ENCODE results near the gene SLC38A4.

SLC38A4 gene

DNA sequence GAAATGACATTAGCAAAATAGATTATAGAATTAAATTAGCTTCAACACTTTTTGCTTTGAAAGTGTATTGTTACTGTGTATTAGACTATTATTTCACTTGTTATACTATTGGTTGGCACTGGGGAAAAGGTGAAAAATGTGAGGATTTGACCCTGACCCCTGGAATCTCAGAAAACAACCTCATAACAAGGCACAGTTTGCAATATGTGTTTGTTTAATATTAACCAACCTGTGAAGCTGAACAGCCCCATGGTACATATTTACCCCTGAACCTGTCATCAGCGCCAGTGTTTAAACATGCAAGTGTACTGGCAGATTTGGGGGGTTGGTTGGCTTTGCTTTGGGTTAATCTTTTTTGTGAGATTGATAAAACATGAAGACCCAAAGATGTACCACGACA lies 11.7 kb downstream of the SLC38A4 start:
- no peak overlapping the region for H3K4me3 ChIP-seq (ENCODE audit: extremely low read depth, insufficient read depth, low read length, poor library complexity, severe bottlenecking)
- H3K36me3 ChIP-seq (ENCODE audit: control insufficient read depth, insufficient read depth, low read length) = no peaks in the 10 kb centered on the region
- H3K27ac ChIP-seq (ENCODE audit: low read depth, low read length, severe bottlenecking) = no peak overlapping the region
- no peaks in the 10 kb centered on the region for H3K9me3 ChIP-seq (ENCODE audit: control insufficient read depth, low read length)
- no peaks in the 10 kb centered on the region for H3K4me1 ChIP-seq (ENCODE audit: control insufficient read depth, insufficient read depth, low read length, poor library complexity, severe bottlenecking)
- 67 to 100% methylated on average over 1 of the region's 2 CpGs for WGBS, 2 experiments (ENCODE audit: insufficient coverage in 2 of 2)

DNA sequence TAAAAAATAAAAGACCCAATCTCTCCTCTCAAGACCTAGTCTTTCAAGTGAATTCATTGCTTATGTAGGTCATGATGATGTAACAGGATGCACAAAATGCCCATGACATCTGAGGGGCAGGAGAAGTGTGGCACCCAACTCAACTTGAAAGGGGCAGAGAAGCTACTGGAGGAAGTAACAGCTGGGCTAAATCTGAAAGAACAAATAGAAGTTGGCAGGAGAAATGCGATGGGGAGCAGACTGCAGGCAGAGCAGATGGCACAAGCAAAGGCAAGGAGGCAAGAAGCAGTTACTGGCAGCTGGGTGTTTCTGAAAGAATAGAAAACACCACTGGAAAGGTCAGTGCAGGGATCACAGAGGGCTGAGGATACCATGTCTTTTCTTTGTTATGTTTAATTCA lies 14.6 kb downstream of the SLC38A4 start:
- 75 to 95% methylated on average over 1 of the region's 1 CpG for WGBS, 2 experiments (ENCODE audit: insufficient coverage in 2 of 2)
- H3K9me3 ChIP-seq (ENCODE audit: control insufficient read depth, low read length) = no peaks in the 10 kb centered on the region
- no peaks in the 10 kb centered on the region for H3K36me3 ChIP-seq (ENCODE audit: control insufficient read depth, insufficient read depth, low read length)

DNA sequence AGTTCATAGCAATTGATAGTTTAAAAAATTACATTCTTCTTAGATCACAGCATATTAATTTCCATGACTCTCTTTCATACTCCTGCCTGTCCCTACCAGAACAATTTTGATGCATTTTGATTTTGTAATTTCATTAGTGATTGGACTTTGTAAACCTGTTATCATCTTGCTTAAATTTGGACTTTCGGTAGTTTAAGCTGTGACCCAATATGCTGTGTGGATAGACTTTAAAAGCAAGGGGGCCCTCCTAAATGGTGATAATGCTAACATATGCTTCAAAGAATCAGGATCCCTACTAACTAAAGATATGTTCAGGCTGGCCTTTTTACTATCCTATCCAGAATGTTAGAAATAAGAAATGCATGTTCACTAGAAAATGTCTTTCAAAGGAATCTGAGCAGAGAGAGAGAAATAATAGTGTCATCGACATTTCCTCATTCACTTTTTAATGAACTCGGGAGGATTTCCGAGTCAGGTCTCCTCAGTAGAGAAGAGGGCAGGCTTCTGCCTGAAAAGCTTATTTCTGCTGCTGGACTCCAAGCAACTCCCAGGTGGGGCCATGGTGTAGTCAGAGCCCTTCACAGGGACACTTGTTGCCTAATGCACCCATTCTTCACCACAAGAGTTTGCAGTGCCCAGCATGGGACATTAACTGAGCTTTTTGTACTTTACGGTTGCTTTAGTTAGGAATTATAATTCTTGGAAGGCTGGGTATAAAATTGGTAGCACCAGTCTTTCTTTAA lies 16.7 kb downstream of the SLC38A4 start:
- no peak overlapping the region for H3K27ac ChIP-seq (ENCODE audit: low read depth, low read length, severe bottlenecking)
- no peaks in the 10 kb centered on the region for H3K9me3 ChIP-seq (ENCODE audit: control insufficient read depth, low read length)
- 57 to 83% methylated on average over 1 of the region's 5 CpGs for WGBS, 2 experiments (ENCODE audit: insufficient coverage in 2 of 2)
- H3K36me3 ChIP-seq (ENCODE audit: control insufficient read depth, insufficient read depth, low read length) = no peaks in the 10 kb centered on the region
- H3K4me3 ChIP-seq (ENCODE audit: extremely low read depth, insufficient read depth, low read length, poor library complexity, severe bottlenecking) = no peak overlapping the region
- no peaks in the 10 kb centered on the region for H3K4me1 ChIP-seq (ENCODE audit: control insufficient read depth, insufficient read depth, low read length, poor library complexity, severe bottlenecking)

More for the DNA sequence above, 14.6 kb downstream of the SLC38A4 start:
- Histone ChIP-seq H3K4me1 (ENCODE audit: control insufficient read depth, insufficient read depth, low read length, poor library complexity, severe bottlenecking) (no peaks in the 10 kb centered on the region), H3K4me3 (ENCODE audit: extremely low read depth, insufficient read depth, low read length, poor library complexity, severe bottlenecking) (no peak overlapping the region), H3K27ac (ENCODE audit: low read depth, low read length, severe bottlenecking) (no peak overlapping the region)

GRCh38 chr12:46808317-46808716 lies 17.5 kb downstream of the SLC38A4 start:
- no CpG with 5 or more reads among the region's 2 CpGs for WGBS, 2 experiments (ENCODE audit: insufficient coverage in 2 of 2)
- H3K27ac ChIP-seq (ENCODE audit: low read depth, low read length, severe bottlenecking) = no peak overlapping the region
- H3K4me3 ChIP-seq (ENCODE audit: extremely low read depth, insufficient read depth, low read length, poor library complexity, severe bottlenecking) = no peak overlapping the region
- no peaks in the 10 kb centered on the region for H3K4me1 ChIP-seq (ENCODE audit: control insufficient read depth, insufficient read depth, low read length, poor library complexity, severe bottlenecking)
- no peaks in the 10 kb centered on the region for H3K9me3 ChIP-seq (ENCODE audit: control insufficient read depth, low read length)
- no peaks in the 10 kb centered on the region for H3K36me3 ChIP-seq (ENCODE audit: control insufficient read depth, insufficient read depth, low read length)

GRCh38 chr12:46804054-46804453 lies 21.7 kb downstream of the SLC38A4 start:
- Histone ChIP-seq H3K4me1 (ENCODE audit: control insufficient read depth, insufficient read depth, low read length, poor library complexity, severe bottlenecking) (no peaks in the 10 kb centered on the region), H3K4me3 (ENCODE audit: extremely low read depth, insufficient read depth, low read length, poor library complexity, severe bottlenecking) (no peak overlapping the region), H3K36me3 (ENCODE audit: control insufficient read depth, insufficient read depth, low read length) (no peaks in the 10 kb centered on the region), H3K9me3 (ENCODE audit: control insufficient read depth, low read length) (no peaks in the 10 kb centered on the region), H3K27ac (ENCODE audit: low read depth, low read length, severe bottlenecking) (no peak overlapping the region)
- WGBS, 2 experiments (ENCODE audit: insufficient coverage in 2 of 2) = no CpG with 5 or more reads among the region's 3 CpGs

DNA sequence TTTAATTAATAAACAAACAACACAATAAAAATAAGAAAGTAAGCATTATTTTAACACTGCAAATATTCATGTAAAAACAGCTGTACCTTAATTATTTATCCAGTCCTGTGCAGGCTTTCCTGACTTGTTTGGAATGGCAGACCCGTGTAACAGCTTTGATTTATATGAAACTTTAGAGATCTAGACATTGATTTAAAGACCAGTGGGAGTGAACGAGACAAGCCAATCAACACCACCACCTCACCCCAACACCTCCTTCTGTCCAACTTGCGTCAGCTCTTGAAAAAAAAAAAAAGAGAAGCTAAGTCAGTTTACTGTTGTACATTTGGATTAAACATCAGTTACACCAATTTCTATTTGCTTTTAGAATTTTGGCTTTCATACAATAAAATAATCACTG lies 22.3 kb downstream of the SLC38A4 start:
- Histone ChIP-seq H3K4me3 (ENCODE audit: extremely low read depth, insufficient read depth, low read length, poor library complexity, severe bottlenecking) (no peak overlapping the region), H3K36me3 (ENCODE audit: control insufficient read depth, insufficient read depth, low read length) (no peaks in the 10 kb centered on the region), H3K27ac (ENCODE audit: low read depth, low read length, severe bottlenecking) (no peak overlapping the region), H3K9me3 (ENCODE audit: control insufficient read depth, low read length) (no peaks in the 10 kb centered on the region), H3K4me1 (ENCODE audit: control insufficient read depth, insufficient read depth, low read length, poor library complexity, severe bottlenecking) (no peaks in the 10 kb centered on the region)
- WGBS, 2 experiments (ENCODE audit: insufficient coverage in 2 of 2) = no CpG with 5 or more reads among the region's 3 CpGs

DNA sequence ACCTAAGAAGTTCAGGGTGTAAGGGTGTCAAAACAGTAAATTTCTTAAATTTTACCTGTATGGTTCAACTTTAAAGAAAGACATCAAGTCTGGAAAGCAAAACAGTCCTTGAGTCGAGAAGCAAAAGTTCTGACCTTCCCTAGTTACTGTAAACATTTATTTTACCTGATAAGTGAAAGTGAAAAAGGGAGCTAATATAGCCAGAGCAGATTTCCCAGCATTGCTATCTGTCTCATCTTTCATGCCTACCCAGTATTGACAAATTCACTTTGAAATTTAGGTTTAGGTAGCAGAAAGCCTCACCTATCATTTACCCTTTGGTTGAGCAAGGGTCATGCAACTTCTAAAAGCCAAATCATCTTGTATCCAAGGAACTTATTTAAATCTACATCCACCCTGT lies 24.5 kb downstream of the SLC38A4 start:
- no peak overlapping the region for H3K4me3 ChIP-seq (ENCODE audit: extremely low read depth, insufficient read depth, low read length, poor library complexity, severe bottlenecking)
- WGBS, 2 experiments (ENCODE audit: insufficient coverage in 2 of 2) = no CpG with 5 or more reads among the region's 1 CpG
- H3K4me1 ChIP-seq (ENCODE audit: control insufficient read depth, insufficient read depth, low read length, poor library complexity, severe bottlenecking) = no peaks in the 10 kb centered on the region
- H3K9me3 ChIP-seq (ENCODE audit: control insufficient read depth, low read length) = no peaks in the 10 kb centered on the region
- H3K27ac ChIP-seq (ENCODE audit: low read depth, low read length, severe bottlenecking) = no peak overlapping the region
- no peaks in the 10 kb centered on the region for H3K36me3 ChIP-seq (ENCODE audit: control insufficient read depth, insufficient read depth, low read length)

DNA sequence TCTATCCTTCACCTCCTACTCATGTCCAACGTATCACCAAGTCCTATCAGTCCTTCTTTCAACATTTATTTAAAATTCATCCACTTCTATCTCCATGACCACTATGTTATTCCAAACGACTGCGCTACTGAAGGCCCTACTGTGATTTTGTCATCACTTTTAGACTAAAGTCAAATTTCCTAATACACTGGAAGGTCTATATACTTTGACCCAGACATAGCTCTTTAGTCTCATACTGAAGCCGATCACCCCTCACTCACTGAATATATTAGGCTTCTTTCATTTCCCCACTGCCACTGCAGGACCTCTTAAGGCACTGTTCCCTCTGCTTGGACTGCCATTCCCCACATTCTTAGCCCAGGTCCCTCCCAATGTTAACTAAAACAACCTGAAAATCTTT lies 25.6 kb downstream of the SLC38A4 start:
- Histone ChIP-seq H3K4me1 (ENCODE audit: control insufficient read depth, insufficient read depth, low read length, poor library complexity, severe bottlenecking) (no peaks in the 10 kb centered on the region), H3K36me3 (ENCODE audit: control insufficient read depth, insufficient read depth, low read length) (no peaks in the 10 kb centered on the region), H3K27ac (ENCODE audit: low read depth, low read length, severe bottlenecking) (no peak overlapping the region), H3K4me3 (ENCODE audit: extremely low read depth, insufficient read depth, low read length, poor library complexity, severe bottlenecking) (no peak overlapping the region), H3K9me3 (ENCODE audit: control insufficient read depth, low read length) (no peaks in the 10 kb centered on the region)
- WGBS, 2 experiments (ENCODE audit: insufficient coverage in 2 of 2) = 82 to 87% methylated on average over 4 of the region's 4 CpGs

GRCh38 chr12:46798648-46799047 lies 27.1 kb downstream of the SLC38A4 start:
- no CpG with 5 or more reads among the region's 2 CpGs for WGBS, 2 experiments (ENCODE audit: insufficient coverage in 2 of 2)
- Histone ChIP-seq H3K4me1 (ENCODE audit: control insufficient read depth, insufficient read depth, low read length, poor library complexity, severe bottlenecking) (no peaks in the 10 kb centered on the region), H3K36me3 (ENCODE audit: control insufficient read depth, insufficient read depth, low read length) (no peaks in the 10 kb centered on the region), H3K27ac (ENCODE audit: low read depth, low read length, severe bottlenecking) (no peak overlapping the region), H3K9me3 (ENCODE audit: control insufficient read depth, low read length) (no peaks in the 10 kb centered on the region), H3K4me3 (ENCODE audit: extremely low read depth, insufficient read depth, low read length, poor library complexity, severe bottlenecking) (no peak overlapping the region)

GRCh38 chr12:46798056-46798455 lies 27.7 kb downstream of the SLC38A4 start:
- no peak overlapping the region for H3K27ac ChIP-seq (ENCODE audit: low read depth, low read length, severe bottlenecking)
- H3K4me1 ChIP-seq (ENCODE audit: control insufficient read depth, insufficient read depth, low read length, poor library complexity, severe bottlenecking) = no peaks in the 10 kb centered on the region
- H3K36me3 ChIP-seq (ENCODE audit: control insufficient read depth, insufficient read depth, low read length) = no peaks in the 10 kb centered on the region
- no peak overlapping the region for H3K4me3 ChIP-seq (ENCODE audit: extremely low read depth, insufficient read depth, low read length, poor library complexity, severe bottlenecking)
- 77 to 88% methylated on average over 2 of the region's 2 CpGs for WGBS, 2 experiments (ENCODE audit: insufficient coverage in 2 of 2)
- H3K9me3 ChIP-seq (ENCODE audit: control insufficient read depth, low read length) = no peaks in the 10 kb centered on the region

- H3K9me3 ChIP-seq (ENCODE audit: control insufficient read depth, low read length) = no peaks in the 10 kb centered on the region
- H3K36me3 ChIP-seq (ENCODE audit: control insufficient read depth, insufficient read depth, low read length) = no peaks in the 10 kb centered on the region
- no peak overlapping the region for H3K4me3 ChIP-seq (ENCODE audit: extremely low read depth, insufficient read depth, low read length, poor library complexity, severe bottlenecking)
- 87 to 100% methylated on average over 2 to 4 of the region's 4 CpGs for WGBS, 2 experiments (ENCODE audit: insufficient coverage in 2 of 2)
- H3K4me1 ChIP-seq (ENCODE audit: control insufficient read depth, insufficient read depth, low read length, poor library complexity, severe bottlenecking) = no peaks in the 10 kb centered on the region
- no peak overlapping the region for H3K27ac ChIP-seq (ENCODE audit: low read depth, low read length, severe bottlenecking)
These were observed 29.8 kb downstream of the SLC38A4 start for GRCh38 chr12:46795988-46796387.
